Activated CD8-positive, alpha-beta memory T cell treated with anti-CD3 and anti-CD28 coated beads for 24 hours (primary cell): ENCODE results near the gene ELAPOR2.
A peak's percentile ranks its signal among the peaks of the same experiment; 100 is the strongest.
"Not testable (repeated sequence)": the region's sequence is repeated elsewhere in the genome, so short reads cannot be mapped to it uniquely, and the experiment has no call there.

Experiments used
- DNase-seq: peaks from one replicate; pipeline ENCODE4 v3.0.0-alpha.2; 2020

Gene ELAPOR2

GRCh38 chr7:87059525-87060287, at the start of gene ELAPOR2:
Gene ELAPOR2 (minus strand): TSS chr7:87059654. CDS start chr7:87059513, 141 bp downstream.
- peak; percentile 92 for DNase-seq

- no peak for DNase-seq
Observed at GRCh38 chr7:87107949-87108776, 48.7 kb upstream of the ELAPOR2 start.

GRCh38 chr7:87106974-87107612, 47.6 kb upstream of the ELAPOR2 start:
- DNase-seq: no peak

GRCh38 chr7:87105401-87105800, 45.9 kb upstream of the ELAPOR2 start:
- no peak for DNase-seq

GRCh38 chr7:87100326-87100725, 40.9 kb upstream of the ELAPOR2 start:
- DNase-seq: no peak

- DNase-seq: not testable (repeated sequence)
Observed at GRCh38 chr7:87097375-87097774, 37.9 kb upstream of the ELAPOR2 start.

GRCh38 chr7:87094322-87094721, 34.9 kb upstream of the ELAPOR2 start:
- DNase-seq: no peak

GRCh38 chr7:87092568-87093091, 33.2 kb upstream of the ELAPOR2 start:
- no peak for DNase-seq

- DNase-seq: no peak
Observed at GRCh38 chr7:87091487-87092066, 32.1 kb upstream of the ELAPOR2 start.

GRCh38 chr7:87083865-87084519, 24.5 kb upstream of the ELAPOR2 start:
- no peak for DNase-seq

- no peak for DNase-seq
Observed at GRCh38 chr7:87082675-87083074, 23.2 kb upstream of the ELAPOR2 start.

GRCh38 chr7:87075671-87076404, 16.4 kb upstream of the ELAPOR2 start:
- DNase-seq: no peak

- DNase-seq: no peak
Observed at GRCh38 chr7:87067788-87068187, 8.3 kb upstream of the ELAPOR2 start.

- DNase-seq: no peak
Observed at GRCh38 chr7:87060288-87060537, 759 bp upstream of the ELAPOR2 start.

- DNase-seq: no peak
Observed at GRCh38 chr7:87058744-87059524, 520 bp downstream of the ELAPOR2 start.

GRCh38 chr7:87057210-87057609, 2.2 kb downstream of the ELAPOR2 start:
- no peak for DNase-seq

- no peak for DNase-seq
Observed at GRCh38 chr7:87056346-87056745, 3.1 kb downstream of the ELAPOR2 start.

GRCh38 chr7:87048839-87049238, 10.6 kb downstream of the ELAPOR2 start:
- DNase-seq: no peak

GRCh38 chr7:87046456-87046855, 13.0 kb downstream of the ELAPOR2 start:
- no peak for DNase-seq

- not testable (repeated sequence) for DNase-seq
Observed at GRCh38 chr7:87044713-87045112, 14.7 kb downstream of the ELAPOR2 start.

- not testable (repeated sequence) for DNase-seq
Observed at GRCh38 chr7:87041586-87041985, 17.9 kb downstream of the ELAPOR2 start.
